ENCODE results near the gene MAP1LC3A. TPM values are rescaled to one million over a fixed set of nuclear protein-coding genes. Genes with fewer than 3 reads are reported as not detected.

The MAP1LC3A gene
- total and polyA plus RNA-seq, 4 donors: 4.9 to 38.8 (median 12.7) TPM

DNA sequence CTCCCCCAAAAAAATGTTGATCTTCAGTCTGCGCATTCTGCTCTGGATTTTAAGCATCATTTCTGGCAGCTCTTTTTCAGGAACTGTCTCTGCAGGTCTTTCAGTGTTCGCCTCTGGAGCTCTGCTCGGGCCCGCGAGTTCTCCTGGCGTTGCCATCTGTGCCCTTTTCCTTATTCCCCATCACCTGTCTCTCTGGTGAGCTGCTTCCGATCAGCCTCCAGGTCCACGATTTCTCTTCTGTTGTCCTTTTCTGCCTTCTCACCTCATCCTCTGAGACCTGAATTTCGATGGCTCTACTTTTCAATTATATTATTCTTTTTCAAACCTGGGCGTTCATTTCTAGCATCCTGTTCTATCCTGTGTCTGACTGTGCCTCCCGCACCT, 590 bp upstream of the MAP1LC3A start:
- Histone ChIP-seq H3K27me3 (ENCODE audit: control insufficient read depth in 4 of 4, insufficient read depth in 4 of 4, low read length in 3 of 4) (no peaks in the 10 kb centered on the region), H3K9me3 (ENCODE audit: control insufficient read depth in 4 of 4, low read length in 3 of 4) (no peaks in the 10 kb centered on the region), H3K4me3 (ENCODE audit: low read depth in 1 of 3, low read length in 3 of 3) (peak overlapping the region; percentile 40 to 76 (median 59)), H3K36me3 (ENCODE audit: control insufficient read depth in 4 of 4, insufficient read depth in 3 of 4, low read depth in 1 of 4, low read length in 3 of 4) (no peaks in the 10 kb centered on the region), H3K27ac (ENCODE audit: low read depth in 1 of 2, low read length in 2 of 2) (peak overlapping the region; percentile 81 to 90), H3K4me1 (ENCODE audit: control insufficient read depth in 4 of 4, insufficient read depth in 4 of 4, low read length in 3 of 4) (peaks cover 8 to 17% (median 12%) of the 10 kb centered on the region in 4 donors), H3K9ac (ENCODE audit: low read depth in 1 of 2, low read length in 2 of 2) (peak overlapping the region; percentile 77 to 89)
- TF ChIP-seq GABPA (IDR thresholded peaks at IDR 0.05 in 1 of 2, conservative IDR thresholded peaks at IDR 0.05 in 1 of 2): no peak
- TF ChIP-seq YY1 (IDR thresholded peaks at IDR 0.05): no peak
- WGBS: 45% methylated on average over 11 of the region's 11 CpGs
- no peak for DNase-seq (ENCODE audit: low spot score)

DNA sequence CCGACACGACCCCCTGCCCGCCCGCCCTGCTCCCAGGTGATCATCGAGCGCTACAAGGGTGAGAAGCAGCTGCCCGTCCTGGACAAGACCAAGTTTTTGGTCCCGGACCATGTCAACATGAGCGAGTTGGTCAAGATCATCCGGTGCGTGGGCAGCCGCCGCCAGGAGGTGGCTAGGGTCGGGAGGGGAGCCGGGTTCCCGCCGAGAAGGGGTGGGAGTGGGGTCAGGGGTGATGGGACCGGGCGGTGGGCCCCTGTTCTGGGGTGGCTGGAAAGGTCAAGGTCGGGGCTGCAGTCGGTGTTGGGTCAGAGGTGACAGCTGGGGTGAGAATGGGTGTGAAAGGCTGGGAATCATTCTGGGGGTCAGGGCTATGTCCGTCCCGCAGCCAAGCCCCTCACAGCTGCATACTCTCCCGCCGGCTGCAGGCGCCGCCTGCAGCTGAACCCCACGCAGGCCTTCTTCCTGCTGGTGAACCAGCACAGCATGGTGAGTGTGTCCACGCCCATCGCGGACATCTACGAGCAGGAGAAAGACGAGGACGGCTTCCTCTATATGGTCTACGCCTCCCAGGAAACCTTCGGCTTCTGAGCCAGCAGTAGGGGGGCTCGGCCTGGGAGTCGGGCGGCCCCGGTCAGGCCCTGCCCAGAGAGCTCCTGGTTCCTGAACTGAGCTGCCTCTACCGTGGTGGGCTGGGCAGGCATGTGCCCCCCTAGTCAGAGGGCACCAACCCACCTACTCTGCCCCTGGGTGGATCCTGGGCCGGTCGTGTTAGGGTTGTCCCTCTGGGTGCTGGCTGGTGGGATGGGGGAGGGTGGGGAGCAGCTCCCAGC, 1.0 kb downstream of the MAP1LC3A start:
- peaks cover 7 to 12% (median 8%) of the 10 kb centered on the region in 4 donors for H3K4me1 ChIP-seq (ENCODE audit: control insufficient read depth in 4 of 4, insufficient read depth in 4 of 4, low read length in 3 of 4)
- H3K27me3 ChIP-seq (ENCODE audit: control insufficient read depth in 4 of 4, insufficient read depth in 4 of 4, low read length in 3 of 4): no peaks in the 10 kb centered on the region
- no peak for DNase-seq (ENCODE audit: low spot score)
- no peaks in the 10 kb centered on the region for H3K9me3 ChIP-seq (ENCODE audit: control insufficient read depth in 4 of 4, low read length in 3 of 4)
- peak overlapping the region in 1 of 2 donors; percentile 20 for H3K9ac ChIP-seq (ENCODE audit: low read depth in 1 of 2, low read length in 2 of 2)
- peak; percentile 6 to 33 for TF ChIP-seq RXRA (IDR thresholded peaks at IDR 0.05)
- TF ChIP-seq HNF4A (conservative IDR thresholded peaks at IDR 0.05): no peak
- peak; percentile 70 for TF ChIP-seq NR2F2 (IDR thresholded peaks at IDR 0.05)
- no peaks in the 10 kb centered on the region for H3K36me3 ChIP-seq (ENCODE audit: control insufficient read depth in 4 of 4, insufficient read depth in 3 of 4, low read depth in 1 of 4, low read length in 3 of 4)
- H3K27ac ChIP-seq (ENCODE audit: low read depth in 1 of 2, low read length in 2 of 2): peak overlapping the region; percentile 50 to 81
- H3K4me3 ChIP-seq (ENCODE audit: low read depth in 1 of 3, low read length in 3 of 3): peak overlapping the region in 2 of 3 donors; percentile 4 to 76
- 48% methylated on average over 43 of the region's 43 CpGs for WGBS

DNA sequence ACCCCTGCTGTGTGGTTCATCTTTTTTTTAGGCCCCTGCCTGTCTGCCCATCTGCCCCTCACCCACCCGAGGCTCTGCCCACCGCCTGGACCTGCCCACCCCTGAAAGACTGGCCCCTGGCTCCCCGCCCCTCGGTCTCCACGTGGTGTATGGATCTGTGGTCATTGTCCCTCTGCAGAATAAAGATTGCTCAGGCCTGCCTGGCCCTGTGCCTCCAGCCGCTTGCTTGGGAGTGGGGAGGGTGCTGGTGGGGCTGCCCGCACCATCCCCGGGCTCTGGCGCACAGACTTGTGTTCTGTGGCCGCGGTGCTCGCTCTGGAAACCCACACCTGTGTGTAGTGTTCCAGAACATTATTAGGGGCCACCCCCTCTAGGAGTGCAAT, 1.6 kb downstream of the MAP1LC3A start:
- TF ChIP-seq NR2F2 (IDR thresholded peaks at IDR 0.05) (no peak), FOXA2 (IDR thresholded peaks at IDR 0.05) (no peak), RXRA (IDR thresholded peaks at IDR 0.05) (peak in 1 of 2 donors; percentile 13), RAD21 (IDR thresholded peaks at IDR 0.05) (no peak), JUND (IDR thresholded peaks at IDR 0.05) (no peak), YY1 (IDR thresholded peaks at IDR 0.05) (no peak), HNF4G (IDR thresholded peaks at IDR 0.05) (no peak)
- TF ChIP-seq, protein P1, sequence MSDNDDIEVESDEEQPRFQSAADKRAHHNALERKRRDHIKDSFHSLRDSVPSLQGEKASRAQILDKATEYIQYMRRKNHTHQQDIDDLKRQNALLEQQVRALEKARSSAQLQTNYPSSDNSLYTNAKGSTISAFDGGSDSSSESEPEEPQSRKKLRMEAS (IDR thresholded peaks at IDR 0.05): no peak
- WGBS: 26% methylated on average over 12 of the region's 12 CpGs

DNA sequence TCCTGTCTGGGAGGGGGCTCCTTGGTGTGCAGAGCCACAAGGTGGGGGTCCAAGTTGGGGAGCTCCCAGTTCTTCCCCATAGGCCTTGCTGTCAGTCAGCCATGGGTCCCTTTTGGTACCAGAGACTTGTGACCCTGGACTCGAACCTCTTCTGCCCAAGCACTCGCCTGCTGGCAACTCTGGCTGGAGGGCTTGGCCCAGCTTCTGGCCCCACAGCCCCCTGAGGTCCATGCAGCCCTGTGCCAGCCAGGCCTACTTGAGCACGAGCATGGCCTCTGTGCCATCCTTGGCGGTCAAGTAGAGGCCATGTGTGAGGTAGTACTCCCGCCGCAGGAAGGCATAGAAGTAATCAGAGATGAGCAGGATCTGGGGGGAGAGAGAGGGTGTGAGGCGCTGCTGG, 2.1 kb downstream of the MAP1LC3A start:
- Histone ChIP-seq H3K4me1 (ENCODE audit: control insufficient read depth in 4 of 4, insufficient read depth in 4 of 4, low read length in 3 of 4) (peaks cover 8 to 12% (median 12%) of the 10 kb centered on the region in 4 donors), H3K4me3 (ENCODE audit: low read depth in 1 of 3, low read length in 3 of 3) (no peak overlapping the region), H3K9me3 (ENCODE audit: control insufficient read depth in 4 of 4, low read length in 3 of 4) (no peaks in the 10 kb centered on the region), H3K9ac (ENCODE audit: low read depth in 1 of 2, low read length in 2 of 2) (no peak overlapping the region), H3K27me3 (ENCODE audit: control insufficient read depth in 4 of 4, insufficient read depth in 4 of 4, low read length in 3 of 4) (no peaks in the 10 kb centered on the region), H3K27ac (ENCODE audit: low read depth in 1 of 2, low read length in 2 of 2) (no peak overlapping the region), H3K36me3 (ENCODE audit: control insufficient read depth in 4 of 4, insufficient read depth in 3 of 4, low read depth in 1 of 4, low read length in 3 of 4) (no peaks in the 10 kb centered on the region)
- WGBS: 96% methylated on average over 7 of the region's 7 CpGs
- DNase-seq (ENCODE audit: low spot score): no peak
- TF ChIP-seq YY1 (IDR thresholded peaks at IDR 0.05) (no peak), SP1 (IDR thresholded peaks at IDR 0.05) (no peak), TAF1 (conservative IDR thresholded peaks at IDR 0.05) (no peak), RXRA (IDR thresholded peaks at IDR 0.05) (no peak), EGR1 (IDR thresholded peaks at IDR 0.05; ENCODE audit: low read depth in 2 of 2) (no peak), RAD21 (IDR thresholded peaks at IDR 0.05) (no peak), FOXA2 (IDR thresholded peaks at IDR 0.05) (no peak), GABPA (IDR thresholded peaks at IDR 0.05 in 1 of 2, conservative IDR thresholded peaks at IDR 0.05 in 1 of 2) (no peak), JUND (IDR thresholded peaks at IDR 0.05) (no peak), HNF4G (IDR thresholded peaks at IDR 0.05) (no peak), FOXA1 (IDR thresholded peaks at IDR 0.05) (no peak), HNF4A (conservative IDR thresholded peaks at IDR 0.05) (no peak), NR2F2 (IDR thresholded peaks at IDR 0.05) (no peak)
- TF ChIP-seq, protein P2, sequence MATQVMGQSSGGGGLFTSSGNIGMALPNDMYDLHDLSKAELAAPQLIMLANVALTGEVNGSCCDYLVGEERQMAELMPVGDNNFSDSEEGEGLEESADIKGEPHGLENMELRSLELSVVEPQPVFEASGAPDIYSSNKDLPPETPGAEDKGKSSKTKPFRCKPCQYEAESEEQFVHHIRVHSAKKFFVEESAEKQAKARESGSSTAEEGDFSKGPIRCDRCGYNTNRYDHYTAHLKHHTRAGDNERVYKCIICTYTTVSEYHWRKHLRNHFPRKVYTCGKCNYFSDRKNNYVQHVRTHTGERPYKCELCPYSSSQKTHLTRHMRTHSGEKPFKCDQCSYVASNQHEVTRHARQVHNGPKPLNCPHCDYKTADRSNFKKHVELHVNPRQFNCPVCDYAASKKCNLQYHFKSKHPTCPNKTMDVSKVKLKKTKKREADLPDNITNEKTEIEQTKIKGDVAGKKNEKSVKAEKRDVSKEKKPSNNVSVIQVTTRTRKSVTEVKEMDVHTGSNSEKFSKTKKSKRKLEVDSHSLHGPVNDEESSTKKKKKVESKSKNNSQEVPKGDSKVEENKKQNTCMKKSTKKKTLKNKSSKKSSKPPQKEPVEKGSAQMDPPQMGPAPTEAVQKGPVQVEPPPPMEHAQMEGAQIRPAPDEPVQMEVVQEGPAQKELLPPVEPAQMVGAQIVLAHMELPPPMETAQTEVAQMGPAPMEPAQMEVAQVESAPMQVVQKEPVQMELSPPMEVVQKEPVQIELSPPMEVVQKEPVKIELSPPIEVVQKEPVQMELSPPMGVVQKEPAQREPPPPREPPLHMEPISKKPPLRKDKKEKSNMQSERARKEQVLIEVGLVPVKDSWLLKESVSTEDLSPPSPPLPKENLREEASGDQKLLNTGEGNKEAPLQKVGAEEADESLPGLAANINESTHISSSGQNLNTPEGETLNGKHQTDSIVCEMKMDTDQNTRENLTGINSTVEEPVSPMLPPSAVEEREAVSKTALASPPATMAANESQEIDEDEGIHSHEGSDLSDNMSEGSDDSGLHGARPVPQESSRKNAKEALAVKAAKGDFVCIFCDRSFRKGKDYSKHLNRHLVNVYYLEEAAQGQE (IDR thresholded peaks at IDR 0.05): no peak
- TF ChIP-seq, protein P3, sequence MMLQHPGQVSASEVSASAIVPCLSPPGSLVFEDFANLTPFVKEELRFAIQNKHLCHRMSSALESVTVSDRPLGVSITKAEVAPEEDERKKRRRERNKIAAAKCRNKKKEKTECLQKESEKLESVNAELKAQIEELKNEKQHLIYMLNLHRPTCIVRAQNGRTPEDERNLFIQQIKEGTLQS (IDR thresholded peaks at IDR 0.05): no peak
- TF ChIP-seq, protein P4, sequence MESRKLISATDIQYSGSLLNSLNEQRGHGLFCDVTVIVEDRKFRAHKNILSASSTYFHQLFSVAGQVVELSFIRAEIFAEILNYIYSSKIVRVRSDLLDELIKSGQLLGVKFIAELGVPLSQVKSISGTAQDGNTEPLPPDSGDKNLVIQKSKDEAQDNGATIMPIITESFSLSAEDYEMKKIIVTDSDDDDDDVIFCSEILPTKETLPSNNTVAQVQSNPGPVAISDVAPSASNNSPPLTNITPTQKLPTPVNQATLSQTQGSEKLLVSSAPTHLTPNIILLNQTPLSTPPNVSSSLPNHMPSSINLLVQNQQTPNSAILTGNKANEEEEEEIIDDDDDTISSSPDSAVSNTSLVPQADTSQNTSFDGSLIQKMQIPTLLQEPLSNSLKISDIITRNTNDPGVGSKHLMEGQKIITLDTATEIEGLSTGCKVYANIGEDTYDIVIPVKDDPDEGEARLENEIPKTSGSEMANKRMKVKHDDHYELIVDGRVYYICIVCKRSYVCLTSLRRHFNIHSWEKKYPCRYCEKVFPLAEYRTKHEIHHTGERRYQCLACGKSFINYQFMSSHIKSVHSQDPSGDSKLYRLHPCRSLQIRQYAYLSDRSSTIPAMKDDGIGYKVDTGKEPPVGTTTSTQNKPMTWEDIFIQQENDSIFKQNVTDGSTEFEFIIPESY (IDR thresholded peaks at IDR 0.05): no peak

More for the DNA sequence above, 1.6 kb downstream of the MAP1LC3A start:
- Histone ChIP-seq H3K4me3 (ENCODE audit: low read depth in 1 of 3, low read length in 3 of 3) (no peak overlapping the region), H3K36me3 (ENCODE audit: control insufficient read depth in 4 of 4, insufficient read depth in 3 of 4, low read depth in 1 of 4, low read length in 3 of 4) (no peaks in the 10 kb centered on the region), H3K9ac (ENCODE audit: low read depth in 1 of 2, low read length in 2 of 2) (no peak overlapping the region), H3K4me1 (ENCODE audit: control insufficient read depth in 4 of 4, insufficient read depth in 4 of 4, low read length in 3 of 4) (peaks cover 8 to 12% (median 12%) of the 10 kb centered on the region in 4 donors), H3K27me3 (ENCODE audit: control insufficient read depth in 4 of 4, insufficient read depth in 4 of 4, low read length in 3 of 4) (no peaks in the 10 kb centered on the region), H3K27ac (ENCODE audit: low read depth in 1 of 2, low read length in 2 of 2) (peak overlapping the region in 1 of 2 donors; percentile 81), H3K9me3 (ENCODE audit: control insufficient read depth in 4 of 4, low read length in 3 of 4) (no peaks in the 10 kb centered on the region)
- no peak for DNase-seq (ENCODE audit: low spot score)

Data from liver (tissue), 9 donors.